Bronchus fibroblast of lung (primary cell): ENCODE data around the gene GPR162. TPM values are rescaled to one million over a fixed set of nuclear protein-coding genes. Genes with fewer than 3 reads are reported as not detected.

Experiments
- total RNA-seq: library from RNA; depleted of rRNA; stranded (reverse); fragments of >200 nt; gene quantifications from 2 replicates; pipeline ENCODE4 v1.2.3, GENCODE V29; 2015

GPR162 gene
- total RNA-seq, result 2.0 and 2.7 TPM in 2 replicates

GRCh38 chr12:6821591-6822425, at the start of gene GPR162:
GPR162 (plus strand) TSS chr12:6821821; CDS start chr12:6823899, 2,078 bp downstream.

GRCh38 chr12:6772331-6772695, 49.3 kb upstream of the GPR162 start, which contains the start of gene LAG3:
LAG3 (plus strand) TSS chr12:6772520; CDS start chr12:6772853, 333 bp downstream.

GRCh38 chr12:6788972-6789924, 32.4 kb upstream of the GPR162 start, which contains the start of gene CD4:
CD4 (plus strand) TSS chr12:6789528; CDS start chr12:6800139, 10,611 bp downstream.

GRCh38 chr12:6827982-6828780, 6.6 kb downstream of the GPR162 start, which contains the start of gene P3H3:
P3H3 (plus strand) TSS chr12:6828407; CDS start chr12:6828441, 34 bp downstream.

GRCh38 chr12:6840761-6841515, 19.3 kb downstream of the GPR162 start, which contains the start of gene GNB3:
GNB3 (plus strand) TSS chr12:6840925; CDS start chr12:6841288, 363 bp downstream.

GRCh38 chr12:6851153-6851920, 29.7 kb downstream of the GPR162 start, which contains the start of gene CDCA3:
CDCA3 (minus strand) TSS chr12:6851286; CDS start chr12:6850952, 334 bp downstream.

GRCh38 chr12:6851921-6852650, 30.5 kb downstream of the GPR162 start, which contains the start of gene USP5:
USP5 (plus strand) TSS chr12:6852150; CDS start chr12:6852180, 30 bp downstream.

GRCh38 chr12:6867413-6868210, 46.0 kb downstream of the GPR162 start, which contains the start of gene TPI1:
TPI1 (plus strand) TSS chr12:6867531; CDS start chr12:6867567, 36 bp downstream.

GRCh38 chr12:6873094-6874014, 51.7 kb downstream of the GPR162 start, which contains the start of gene SPSB2:
SPSB2 (minus strand) TSS chr12:6873303; CDS start chr12:6872901, 402 bp downstream.

Other genes starting within 250 kb of the GPR162 start
- gene CHD4, start 214.4 kb upstream of the GPR162 start, total RNA-seq, result 173 and 195 TPM in 2 replicates
- 0.17 TPM in 1 of 2 replicates, not detected in the other for gene LPAR5, start 185.9 kb upstream of the GPR162 start, total RNA-seq
- 0.89 and 1.0 TPM in 2 replicates for gene ACRBP, start 174.4 kb upstream of the GPR162 start, total RNA-seq
- 28.7 TPM in 2 replicates for gene ING4, start 158.7 kb upstream of the GPR162 start, total RNA-seq
- gene ZNF384, start 132.4 kb upstream of the GPR162 start, total RNA-seq, result 21.4 and 24.5 TPM in 2 replicates
- 0.17 and 0.74 TPM in 2 replicates for gene PIANP, start 121.0 kb upstream of the GPR162 start, total RNA-seq
- 95.1 and 98.9 TPM in 2 replicates for gene COPS7A, start 97.8 kb upstream of the GPR162 start, total RNA-seq
- 235 and 236 TPM in 2 replicates for gene MLF2, start 68.7 kb upstream of the GPR162 start, total RNA-seq
- 146 and 275 TPM in 2 replicates for gene PTMS, start 55.5 kb upstream of the GPR162 start, total RNA-seq
- 0.17 and 0.74 TPM in 2 replicates for gene LAG3, start 49.3 kb upstream of the GPR162 start, total RNA-seq
- 3.3 and 5.2 TPM in 2 replicates for gene CD4, start 32.3 kb upstream of the GPR162 start, total RNA-seq
- 48.6 and 54.1 TPM in 2 replicates for gene P3H3, start 6.6 kb downstream of the GPR162 start, total RNA-seq
- gene GNB3, start 19.1 kb downstream of the GPR162 start, total RNA-seq, result 1.3 and 2.2 TPM in 2 replicates
- 103 and 118 TPM in 2 replicates for gene CDCA3, start 29.5 kb downstream of the GPR162 start, total RNA-seq
- gene USP5, start 30.3 kb downstream of the GPR162 start, total RNA-seq, result 80.7 and 84.2 TPM in 2 replicates
- 1,045 and 1,081 TPM in 2 replicates for gene TPI1, start 45.7 kb downstream of the GPR162 start, total RNA-seq
- 12.6 and 15.6 TPM in 2 replicates for gene SPSB2, start 51.5 kb downstream of the GPR162 start, total RNA-seq
- gene LRRC23, start 83.0 kb downstream of the GPR162 start, total RNA-seq, result 8.8 and 10.8 TPM in 2 replicates
- 9.6 and 10.4 TPM in 2 replicates for gene ENO2, start 92.8 kb downstream of the GPR162 start, total RNA-seq
- 12.1 and 14.6 TPM in 2 replicates for gene ATN1, start 106.1 kb downstream of the GPR162 start, total RNA-seq
- gene RNU7-1, start 122.0 kb downstream of the GPR162 start, total RNA-seq, result not detected in 2 replicates
- gene C12orf57, start 122.2 kb downstream of the GPR162 start, total RNA-seq, result 267 and 309 TPM in 2 replicates
- gene PTPN6, start 129.5 kb downstream of the GPR162 start, total RNA-seq, result 4.9 and 5.4 TPM in 2 replicates
- 372 and 405 TPM in 2 replicates for gene PHB2, start 148.8 kb downstream of the GPR162 start, total RNA-seq
- 48.4 and 58.4 TPM in 2 replicates for gene EMG1, start 149.1 kb downstream of the GPR162 start, total RNA-seq
- gene LPCAT3, start 196.7 kb downstream of the GPR162 start, total RNA-seq, result 21.5 and 21.7 TPM in 2 replicates
- gene C1S, start 238.9 kb downstream of the GPR162 start, total RNA-seq, result 29.8 and 36.6 TPM in 2 replicates